Heart left ventricle (tissue), 13 donors: ENCODE results near the gene MRTFA.

Experiments
- CTCF ChIP-seq, 12 donors: fragments of 200-600 bp; sonication (generic) in 4 of 12; IDR thresholded peaks; one replicate each; pipeline versions ENCODE4 v1.5.0 to v1.8.0; 2018 to 2022; ENCODE audit warnings: antibody characterized with exemption in 12 of 12, mild to moderate bottlenecking in 5 of 12
- POLR2A ChIP-seq, 2 donors: fragments of 450-650 bp; IDR thresholded peaks; one replicate each; pipeline ENCODE4 v1.6.1; 2017; ENCODE audit warnings: antibody characterized with exemption in 2 of 2, mild to moderate bottlenecking in 2 of 2, moderate library complexity in 2 of 2
- donor health status: ischemic (EF 13 %, LVEDD 7.1; RV severe dilation, severe dysfunction).
- donor health status: DM: no; HTN: yes; CAD: no.
- donor health status: DM: no; HTN: no; CAD: no.
- donor health status: ischemic (EF 25% LVEDD 6.9; RV normal size, moderate dysfunction).
- donor health status: ischemic (EF 25% LVEDD 5.7; RV mildly dilated, moderate dysfunction).
- donor health status: ischemic (EF 35%, LVEDD 5.7; RV mildly dilated, moderate dysfunction).
- donor health status: nonischemic (EF 11% LVEDD 7.7; RV severe dilation, severe dysfunction).
- donor health status: DM: yes; HTN: yes; CAD: no.
- donor health status: PGD.
- donor health status: ischemic (EF 29% LVEDD 5.4; RV normal size, mild dysfunction).
- donor health status: nonischemic (EF 23%, LVEDD 6.1; RV moderate dilation, normal function).

DNA sequence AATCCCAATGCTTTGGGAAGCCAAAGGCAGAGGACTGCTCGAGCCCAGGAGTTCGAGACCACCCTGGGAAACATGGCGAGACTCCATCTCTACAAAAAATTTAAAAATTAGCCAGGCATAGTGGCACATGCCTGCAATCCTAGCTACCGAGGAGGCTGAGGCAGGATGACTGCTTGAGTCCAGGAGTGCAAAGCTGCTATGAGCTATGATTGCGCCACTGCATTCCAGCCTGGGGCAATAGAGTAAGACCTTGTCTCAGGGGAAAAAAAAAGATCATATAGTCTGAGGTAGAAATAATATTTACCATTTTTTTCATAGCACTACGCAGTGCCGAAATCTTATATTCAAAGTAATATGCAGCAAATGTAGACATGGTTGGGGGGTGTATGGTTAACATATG is 47.8 kb downstream of the MRTFA start:
- TF ChIP-seq CTCF (IDR thresholded peaks at IDR 0.05) (no peak), POLR2A (IDR thresholded peaks at IDR 0.05) (no peak)
